Umbilical cord (tissue), 2 donors: ENCODE data around the gene BCHE. TPM values are rescaled to one million over a fixed set of nuclear protein-coding genes. Genes with fewer than 3 reads are reported as not detected.

ENCODE experiments used
- DNase-seq: peaks from one replicate; pipeline ENCODE4 v3.0.0-alpha.2; 2015; ENCODE audit warnings: low spot score
- total RNA-seq: library from RNA; depleted of rRNA; stranded (reverse); fragments of >200 nt; gene quantifications from one replicate; pipeline ENCODE4 v1.2.3, GENCODE V29; 2014; ENCODE audit warnings: low replicate concordance; ENCODE audit not compliant: insufficient read depth

The BCHE gene
- 98.2 TPM for total RNA-seq

GRCh38 chr3:165837058-165837525 is at the start of gene BCHE:
Gene BCHE (minus strand): TSS chr3:165837423. CDS start chr3:165831033, 6,390 bp downstream.
- DNase-seq = peak; percentile 83

GRCh38 chr3:165885558-165886270 is 48.5 kb upstream of the BCHE start:
- no peak for DNase-seq

- DNase-seq = no peak
These were observed 47.3 kb upstream of the BCHE start for GRCh38 chr3:165884518-165884917.

GRCh38 chr3:165883863-165884478 is 46.7 kb upstream of the BCHE start:
- DNase-seq = no peak

GRCh38 chr3:165883117-165883516 is 45.9 kb upstream of the BCHE start:
- DNase-seq = no peak

- peak; percentile 14 for DNase-seq
These were observed 38.4 kb upstream of the BCHE start for GRCh38 chr3:165875644-165876043.

GRCh38 chr3:165874663-165875489 is 37.7 kb upstream of the BCHE start:
- DNase-seq = no peak

- no peak for DNase-seq
These were observed 30.9 kb upstream of the BCHE start for GRCh38 chr3:165868088-165868487.

GRCh38 chr3:165859061-165859460 is 21.8 kb upstream of the BCHE start:
- DNase-seq = no peak

- DNase-seq = peak; percentile 72
These were observed 18.4 kb upstream of the BCHE start for GRCh38 chr3:165855581-165855980.

GRCh38 chr3:165854696-165855095 is 17.5 kb upstream of the BCHE start:
- DNase-seq = peak; percentile 29

- DNase-seq = peak; percentile 92
These were observed 15.5 kb upstream of the BCHE start for GRCh38 chr3:165852711-165853110.

GRCh38 chr3:165852191-165852590 is 15.0 kb upstream of the BCHE start:
- DNase-seq = peak; percentile 59

- DNase-seq = no peak
These were observed 8.8 kb upstream of the BCHE start for GRCh38 chr3:165846056-165846455.

GRCh38 chr3:165839296-165840076 is 2.3 kb upstream of the BCHE start:
- DNase-seq = peak; percentile 26

GRCh38 chr3:165837801-165838200 is 578 bp upstream of the BCHE start:
- no peak for DNase-seq

GRCh38 chr3:165835431-165835830 is 1.8 kb downstream of the BCHE start:
- DNase-seq = peak; percentile 27

GRCh38 chr3:165830746-165831145 is 6.5 kb downstream of the BCHE start:
- DNase-seq = no peak

GRCh38 chr3:165827883-165828282 is 9.3 kb downstream of the BCHE start:
- DNase-seq = no peak

- DNase-seq = no peak
These were observed 10.0 kb downstream of the BCHE start for GRCh38 chr3:165827233-165827632.

- no peak for DNase-seq
These were observed 16.5 kb downstream of the BCHE start for GRCh38 chr3:165820671-165821123.
